ENCODE data around the gene PXYLP1. TPM values are rescaled to one million over a fixed set of nuclear protein-coding genes. Genes with fewer than 3 reads are reported as not detected.

PXYLP1 gene
- 10 to 100 TPM; 13.0 to 13.6 TPM for total RNA-seq

GRCh38 chr3:141231101-141231951 is at the start of gene PXYLP1:
TSS of gene PXYLP1 (plus strand) at chr3:141231825. CDS start at chr3:141260176, 28,351 bp downstream.

Other genes starting within 250 kb of the PXYLP1 start
- not detected for gene SPSB4, start 180.5 kb upstream of the PXYLP1 start, total RNA-seq
- gene ZBTB38, start 136.7 kb downstream of the PXYLP1 start, total RNA-seq: 10 to 100 TPM; 21.0 to 23.4 TPM